IPS-NIHi11 (cell line): ENCODE data around the gene HPCA.
A peak's percentile ranks its signal among the peaks of the same experiment; 100 is the strongest.
"Not testable (repeated sequence)": the region's sequence is repeated elsewhere in the genome, so short reads cannot be mapped to it uniquely, and the experiment has no call there.

Experiments
- DNase-seq: peaks from one replicate; pipeline ENCODE4 v3.0.0; 2012; ENCODE audit warnings: mixed read lengths, low spot score

HPCA gene

DNA sequence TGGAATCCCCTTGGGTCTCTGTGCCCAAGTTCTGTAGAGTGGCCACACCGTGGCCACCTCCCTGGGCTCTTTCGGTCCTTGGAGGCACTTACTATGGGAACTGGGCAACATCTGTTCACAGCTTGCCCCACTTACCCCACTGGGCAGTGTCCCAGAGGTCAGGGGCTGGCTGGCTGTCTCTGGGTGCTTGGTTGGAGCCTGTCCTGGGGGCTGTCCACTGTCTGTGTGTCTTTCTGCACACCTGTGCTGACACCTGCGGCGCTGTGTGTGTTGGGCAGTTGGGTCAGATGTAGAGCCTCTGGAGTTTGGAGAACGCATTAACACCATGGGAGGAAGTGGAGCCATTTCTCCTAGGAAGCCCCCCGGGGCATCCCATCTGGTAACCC, 16.2 kb downstream of the HPCA start:
- no peak for DNase-seq

DNA sequence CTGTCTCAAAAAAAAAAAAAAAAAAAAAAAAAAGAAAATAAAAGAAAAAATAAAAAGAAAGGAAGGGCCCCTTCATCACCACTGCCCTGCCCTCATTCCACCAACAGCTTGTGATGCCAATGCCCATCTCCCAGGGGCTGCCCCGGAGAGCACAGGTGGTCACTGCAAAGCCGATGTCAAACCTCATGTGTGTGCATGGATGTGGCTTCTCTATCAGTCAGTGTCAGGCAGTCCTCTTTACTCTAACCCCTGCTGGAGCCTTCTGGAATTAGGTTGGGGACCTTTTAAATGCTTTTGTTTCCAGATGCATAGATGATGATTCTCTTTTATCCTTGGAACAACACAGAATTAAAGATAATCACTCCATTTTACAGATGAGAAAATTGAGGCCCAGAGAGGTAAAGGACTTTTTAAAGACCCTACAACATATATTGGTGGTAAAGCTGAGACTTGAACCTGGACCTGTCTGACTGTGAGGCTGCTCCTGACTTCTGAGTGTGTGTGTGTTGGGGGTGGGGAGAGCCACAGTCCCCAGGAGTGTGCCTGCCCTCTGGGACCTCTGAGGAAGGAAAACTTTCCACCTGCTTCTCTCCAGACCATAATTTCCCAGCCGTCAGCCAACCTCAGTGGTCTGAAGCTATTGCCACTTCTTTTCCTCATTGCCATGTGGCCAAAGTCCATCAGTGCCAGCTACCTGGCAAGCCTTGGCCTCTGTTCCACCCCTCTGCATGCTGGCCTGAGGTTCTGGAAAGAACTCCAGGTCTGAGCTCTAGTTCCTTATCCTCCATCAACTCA, 17.9 kb downstream of the HPCA start:
- no peak for DNase-seq

DNA sequence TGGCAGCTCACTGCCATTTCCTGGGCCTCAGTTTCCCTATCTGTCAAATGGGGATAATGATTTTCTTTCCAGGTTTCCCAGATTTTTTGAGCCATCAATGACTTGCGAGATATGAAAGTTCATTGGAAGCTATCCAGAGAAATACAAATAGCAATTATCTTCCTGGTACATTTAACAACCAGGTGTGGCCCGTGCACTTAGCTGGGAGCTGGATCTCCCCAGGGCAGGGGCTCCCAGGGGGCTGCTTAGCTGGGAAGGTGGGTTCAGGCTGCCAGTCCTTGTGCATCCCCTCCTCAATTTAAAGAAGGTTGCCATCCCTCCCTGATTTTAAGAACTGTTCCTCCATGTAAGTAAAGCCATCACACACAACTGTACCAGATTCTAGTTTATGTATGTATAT, 18.5 kb downstream of the HPCA start:
- DNase-seq, result no peak

DNA sequence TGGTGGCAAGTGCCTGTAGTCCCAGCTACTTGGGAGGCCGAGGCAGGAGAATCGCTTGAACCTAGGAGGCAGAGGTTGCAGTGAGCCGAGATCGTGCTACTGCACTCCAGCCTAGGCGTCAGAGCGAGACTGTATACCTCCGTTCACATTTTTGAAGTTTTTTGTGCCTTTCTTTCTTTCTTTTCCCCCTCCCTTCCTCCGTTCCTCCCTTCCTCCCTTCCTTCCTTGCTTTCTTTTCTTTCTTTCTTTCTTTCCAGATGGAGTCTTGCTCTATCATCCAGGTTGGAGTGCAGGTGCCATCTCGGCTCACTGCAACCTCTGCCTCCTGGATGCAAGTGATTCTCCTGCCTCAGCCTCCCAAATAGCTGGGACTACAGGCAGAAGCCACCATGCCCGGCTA, 19.3 kb downstream of the HPCA start:
- not testable (repeated sequence) for DNase-seq

DNA sequence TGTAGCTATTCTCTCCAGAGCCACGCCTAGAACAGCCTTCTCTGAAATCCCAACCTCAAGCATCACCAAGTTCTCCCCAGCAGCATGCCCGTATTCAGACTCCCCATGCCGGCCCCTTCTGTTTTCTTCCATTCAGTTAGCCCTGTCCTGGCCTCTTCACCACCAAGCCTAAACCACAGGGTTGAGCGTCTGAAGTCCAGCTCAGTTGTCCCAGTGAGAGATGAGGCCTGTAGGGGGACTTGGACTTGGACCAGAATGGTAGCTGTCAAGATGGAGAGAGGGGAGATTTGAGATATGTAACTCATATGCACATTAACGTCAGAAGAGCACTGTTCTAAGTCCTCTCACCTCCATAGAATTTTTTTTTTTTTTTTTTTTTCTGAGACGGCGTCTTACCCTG, 20.4 kb downstream of the HPCA start:
- DNase-seq, result no peak

DNA sequence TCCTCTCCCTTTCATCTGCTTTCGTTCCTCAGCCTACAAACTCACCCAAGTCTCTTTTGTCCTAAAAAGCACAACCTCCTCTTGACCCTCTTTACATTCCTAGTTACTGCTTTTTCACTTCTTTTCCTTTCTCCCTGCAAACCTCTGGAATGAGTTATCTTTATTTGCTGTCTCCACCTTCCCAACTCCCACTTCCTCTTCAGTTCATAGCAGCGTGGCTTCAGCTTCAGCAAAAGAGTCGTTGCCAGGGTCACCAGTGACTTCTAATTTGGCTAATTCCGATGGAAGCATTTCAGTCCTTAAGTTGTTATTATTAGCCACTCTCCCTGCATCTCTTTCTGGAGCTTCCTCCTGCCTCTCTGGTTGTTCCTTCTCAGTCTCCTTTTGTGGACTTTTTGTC, 21.1 kb downstream of the HPCA start:
- DNase-seq, result no peak

DNA sequence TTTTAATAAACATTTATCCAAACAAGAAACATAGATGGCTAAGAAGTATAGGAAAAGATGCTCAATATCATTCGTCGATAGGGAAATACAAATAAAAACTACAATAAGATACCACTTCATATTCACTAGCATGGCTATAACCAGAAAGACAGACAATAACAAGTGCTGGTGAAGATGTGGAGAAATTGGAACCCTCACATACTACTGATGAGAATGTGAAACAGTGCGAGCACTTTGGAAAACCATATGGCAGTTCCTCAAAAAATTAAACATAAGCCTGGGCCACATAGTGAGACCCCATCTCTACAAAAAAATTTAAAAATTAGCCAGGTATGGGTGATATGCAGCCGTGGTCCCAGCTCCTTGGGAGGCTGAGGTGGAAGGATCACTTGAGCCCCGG, 24.0 kb downstream of the HPCA start:
- no peak for DNase-seq

DNA sequence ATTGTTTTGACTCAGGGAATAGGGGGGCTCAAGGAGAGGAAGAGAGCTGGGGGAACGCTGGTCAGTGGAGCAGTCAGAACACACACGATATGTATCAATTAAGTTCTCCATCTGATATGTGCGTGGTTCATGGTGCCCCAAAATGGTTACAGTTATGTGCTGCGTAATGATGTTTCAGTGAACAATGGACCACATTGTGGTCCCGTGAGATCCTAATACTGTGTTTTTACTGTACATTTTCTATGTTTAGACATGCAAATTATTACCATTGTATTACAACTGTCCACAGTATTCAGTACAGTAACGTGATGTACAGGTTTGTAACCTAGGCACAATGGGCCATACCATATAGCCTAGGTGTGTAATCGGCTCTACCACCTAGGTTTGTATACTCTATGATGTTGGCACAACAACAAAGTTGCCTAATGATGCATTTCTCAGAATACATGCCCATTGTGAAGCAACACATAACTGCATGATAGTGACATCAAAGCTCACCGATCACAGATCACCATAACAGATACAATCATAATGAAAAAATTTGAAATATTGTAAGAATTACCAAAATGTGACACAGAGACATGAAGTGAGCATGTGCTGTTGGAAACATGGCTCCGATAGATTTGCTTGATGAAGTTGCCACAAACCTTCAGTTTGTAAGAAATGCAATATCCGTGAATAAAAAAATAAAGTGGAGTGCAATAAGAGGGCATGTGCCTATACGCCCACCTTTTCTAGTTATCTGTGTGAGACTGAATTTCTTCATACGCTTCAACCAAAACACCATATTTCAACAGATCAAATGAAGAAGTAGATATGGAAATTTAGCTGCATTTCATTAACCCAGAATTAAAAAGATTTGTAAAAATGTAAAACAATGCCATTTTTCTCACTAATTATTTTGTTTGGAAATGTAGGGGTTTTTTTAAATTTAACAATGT, 29.7 kb downstream of the HPCA start:
- no peak for DNase-seq

DNA sequence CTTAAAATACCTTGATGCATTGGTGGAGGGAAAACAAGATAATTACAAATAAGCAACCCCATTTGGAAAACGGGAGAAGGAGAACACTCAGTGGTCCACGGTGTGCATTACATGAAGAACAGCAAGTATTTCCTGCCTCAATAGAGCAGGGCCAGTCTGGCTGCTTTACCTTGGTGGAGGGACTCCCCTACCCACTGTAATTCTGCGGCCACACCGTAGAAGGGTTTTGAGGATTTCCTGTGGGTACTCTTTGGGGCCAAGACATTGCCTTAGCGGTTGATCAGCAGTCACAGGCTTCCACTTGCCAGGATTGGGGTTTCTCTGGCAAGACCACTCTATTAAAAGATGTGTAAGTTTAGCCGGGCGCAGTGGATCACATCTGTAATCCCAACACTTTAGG, 31.2 kb downstream of the HPCA start:
- no peak for DNase-seq

DNA sequence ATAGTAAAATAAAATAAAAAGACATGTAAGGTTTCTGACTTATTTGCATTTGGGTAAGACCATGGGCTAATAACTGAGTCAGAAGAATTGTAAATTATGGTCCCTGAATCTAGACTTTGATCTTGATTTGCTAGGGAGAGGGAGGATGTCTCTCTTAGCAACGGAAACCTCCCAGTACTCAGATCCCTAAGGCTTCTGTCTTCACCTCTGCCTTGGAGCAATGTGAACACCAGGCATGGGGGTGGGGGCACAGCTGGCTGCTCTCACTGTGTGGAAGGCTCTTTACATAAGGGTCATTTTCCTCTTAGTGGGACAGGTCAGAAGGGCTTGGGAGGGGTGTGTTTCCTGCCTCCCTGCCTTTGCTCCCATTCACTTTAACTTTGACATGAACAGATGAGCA, 31.9 kb downstream of the HPCA start:
- DNase-seq, result no peak

DNA sequence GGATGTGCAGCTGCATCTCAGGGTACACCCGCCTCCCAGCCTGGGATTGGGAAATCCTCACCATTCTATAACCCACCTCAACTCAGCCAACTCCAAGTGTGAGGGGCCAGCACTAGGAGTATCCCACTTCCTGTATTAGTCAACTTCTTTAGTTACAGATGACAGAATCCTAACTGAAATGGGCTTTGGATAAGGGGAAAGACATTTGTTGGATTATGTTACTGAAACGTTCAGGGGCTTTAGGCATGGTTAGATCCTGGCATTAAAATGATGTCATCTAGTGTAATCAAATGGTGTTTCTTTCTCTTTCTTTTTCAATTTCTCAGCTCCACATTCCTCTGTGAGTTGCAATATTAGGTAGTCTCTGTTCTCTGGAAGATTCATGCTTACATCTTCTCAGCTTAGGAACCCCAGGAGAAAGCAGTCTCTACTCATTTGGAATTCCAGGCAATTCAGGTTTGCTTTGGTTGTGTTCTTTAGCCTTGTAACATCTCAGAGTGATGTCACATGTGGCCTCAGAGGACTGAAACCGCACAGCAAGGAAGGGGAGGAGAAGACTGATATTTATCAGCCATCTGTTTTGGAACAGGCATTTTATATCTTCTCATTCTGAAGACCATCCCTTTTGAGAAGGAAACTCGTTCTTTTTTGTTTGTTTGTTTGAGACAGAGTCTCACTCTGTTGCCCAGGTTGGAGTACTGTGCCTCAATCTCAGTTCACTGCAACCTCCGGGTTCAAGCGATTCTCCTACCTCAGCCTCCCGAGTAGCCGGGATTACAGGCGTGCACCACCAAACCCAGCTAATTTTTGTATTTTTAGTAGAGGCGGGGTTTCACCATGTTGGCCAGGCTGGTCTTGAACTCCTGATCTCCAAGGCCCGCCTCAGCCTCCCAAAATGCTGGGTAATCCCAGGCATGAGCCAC, 33.8 kb downstream of the HPCA start:
- no peak for DNase-seq

DNA sequence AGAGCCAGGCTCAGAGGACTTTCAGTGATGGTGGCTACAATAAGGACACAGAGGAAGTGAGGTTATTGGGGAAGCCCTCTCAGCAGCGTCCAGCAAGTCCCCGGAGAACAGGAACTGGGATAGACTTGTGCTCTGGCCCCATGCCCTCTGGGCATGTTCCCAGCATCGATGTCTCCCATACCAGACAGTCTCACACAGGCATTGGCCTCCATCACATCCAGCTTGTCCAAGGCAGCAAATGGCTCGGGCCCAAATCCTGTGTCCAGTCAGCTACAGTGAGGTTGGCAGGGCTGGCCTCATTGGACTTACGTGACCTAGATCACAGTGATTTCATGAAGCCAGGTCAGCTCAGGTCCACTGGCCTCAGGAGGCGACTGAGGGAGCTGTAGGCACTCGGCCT, 34.5 kb downstream of the HPCA start:
- no peak for DNase-seq

DNA sequence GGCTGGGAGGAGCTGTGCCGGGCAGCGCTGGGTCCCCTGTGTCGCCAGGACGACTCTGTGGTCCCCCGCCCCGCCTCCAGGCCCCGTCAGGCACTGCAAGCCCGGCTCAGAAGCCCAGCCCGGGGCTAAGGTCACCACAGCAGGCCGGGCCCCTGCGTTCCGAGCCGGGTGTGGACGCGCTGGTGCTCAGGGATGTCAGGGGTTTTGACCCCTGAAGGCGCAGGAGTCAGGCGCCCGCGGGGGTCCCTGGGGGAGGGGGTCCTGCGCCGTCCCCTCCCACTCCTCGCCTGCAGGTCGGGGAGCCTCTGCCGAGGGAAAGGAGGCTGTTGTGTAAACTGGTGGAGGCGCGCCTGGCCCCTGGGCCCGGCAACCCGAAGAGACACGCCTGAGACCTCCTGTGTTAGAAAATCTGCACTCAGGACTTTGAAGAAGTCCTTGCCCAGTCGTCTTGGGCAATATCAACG, 38.6 kb downstream of the HPCA start:
- peak; percentile 75 for DNase-seq

DNA sequence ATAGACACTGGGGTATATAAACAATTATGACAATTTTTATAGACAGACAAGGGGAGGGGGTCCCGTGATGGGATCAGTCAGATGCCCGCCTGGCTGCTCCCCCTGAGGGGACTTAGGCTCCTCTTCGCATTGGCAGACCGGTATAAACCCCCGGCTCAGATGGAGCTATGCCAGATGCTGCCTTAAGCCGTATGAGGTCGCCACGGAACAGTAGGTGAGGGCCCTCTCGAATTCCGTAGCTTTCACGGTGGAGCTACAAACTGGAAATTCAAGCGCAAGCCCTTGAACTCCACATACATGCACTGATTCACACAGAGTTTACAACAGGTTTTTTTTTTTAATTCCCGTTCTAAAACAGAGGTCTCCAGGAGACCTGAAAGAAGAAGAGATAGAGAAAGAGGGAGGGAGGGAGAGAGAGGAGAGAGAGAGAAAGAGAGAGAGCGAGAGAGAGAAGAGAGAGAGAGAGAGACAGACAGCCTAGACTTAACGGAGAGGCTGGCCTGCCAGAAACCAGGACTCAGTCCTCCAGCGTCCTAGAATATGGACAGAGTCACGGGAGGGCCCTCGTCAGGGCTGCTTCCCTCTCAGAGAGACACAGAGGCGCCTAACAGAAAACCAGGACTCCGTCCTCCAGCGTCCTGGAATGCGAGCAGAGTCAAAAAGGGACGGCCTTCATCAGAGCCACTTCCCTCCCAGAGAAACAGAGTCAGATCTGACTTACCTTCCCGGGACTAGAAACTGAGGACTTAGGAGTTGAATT, 39.3 kb downstream of the HPCA start:
- peak; percentile 58 for DNase-seq

DNA sequence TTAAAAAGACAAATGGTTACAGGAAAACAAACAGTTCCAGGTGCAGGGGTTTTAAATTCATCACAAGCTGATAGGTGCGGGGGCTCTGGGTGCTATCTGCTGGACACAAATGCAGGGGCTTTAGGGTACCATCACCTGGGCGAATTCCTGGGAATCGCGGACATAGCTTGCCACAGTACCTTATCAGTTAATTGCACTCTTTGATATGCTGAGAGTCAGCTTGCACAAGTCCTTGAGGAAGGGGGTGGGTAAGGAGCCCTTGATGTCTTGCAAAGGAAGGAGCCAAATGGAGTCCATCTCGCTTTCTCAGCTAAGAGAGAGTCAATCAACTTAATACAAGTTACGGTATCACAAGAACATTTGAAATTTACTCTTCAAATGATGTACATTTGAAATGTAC, 40.3 kb downstream of the HPCA start:
- no peak for DNase-seq

DNA sequence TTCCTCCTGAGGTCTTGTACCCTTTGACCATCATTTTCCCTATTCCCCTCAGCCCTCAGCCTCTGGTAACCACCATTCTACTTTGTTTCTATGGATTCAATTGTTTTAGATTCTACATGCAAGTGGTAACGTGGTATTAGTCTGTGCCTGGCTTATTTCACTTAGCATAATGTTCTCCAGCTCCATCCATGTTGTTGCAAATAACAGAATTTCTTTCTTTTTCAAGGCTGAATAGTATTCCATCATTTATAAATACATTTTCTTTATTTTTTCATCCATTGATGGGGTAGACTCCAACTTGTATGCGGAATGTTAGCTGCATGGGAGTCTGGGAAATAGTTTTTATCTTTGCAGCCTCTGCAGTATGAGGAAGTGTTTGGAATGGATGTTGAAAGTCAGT, 41.1 kb downstream of the HPCA start:
- no peak for DNase-seq

DNA sequence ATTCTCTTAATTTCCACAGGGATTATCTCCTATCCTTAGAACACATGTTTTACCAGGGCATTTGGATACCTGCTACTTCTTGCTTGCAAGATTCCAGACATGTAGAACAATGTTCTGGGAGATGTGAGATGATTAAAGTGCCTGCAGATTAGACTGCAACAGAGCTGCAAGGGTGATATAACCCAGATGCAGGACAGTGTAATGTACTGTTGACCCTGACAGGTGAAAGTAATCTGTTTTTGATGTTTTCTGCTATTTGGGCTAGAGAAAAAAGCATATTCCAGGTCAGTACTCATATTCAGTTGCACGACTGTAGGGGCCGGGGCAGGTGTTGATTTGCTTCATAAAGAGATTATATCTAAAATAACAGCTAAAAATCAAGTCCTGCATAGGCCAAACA, 42.0 kb downstream of the HPCA start:
- no peak for DNase-seq

DNA sequence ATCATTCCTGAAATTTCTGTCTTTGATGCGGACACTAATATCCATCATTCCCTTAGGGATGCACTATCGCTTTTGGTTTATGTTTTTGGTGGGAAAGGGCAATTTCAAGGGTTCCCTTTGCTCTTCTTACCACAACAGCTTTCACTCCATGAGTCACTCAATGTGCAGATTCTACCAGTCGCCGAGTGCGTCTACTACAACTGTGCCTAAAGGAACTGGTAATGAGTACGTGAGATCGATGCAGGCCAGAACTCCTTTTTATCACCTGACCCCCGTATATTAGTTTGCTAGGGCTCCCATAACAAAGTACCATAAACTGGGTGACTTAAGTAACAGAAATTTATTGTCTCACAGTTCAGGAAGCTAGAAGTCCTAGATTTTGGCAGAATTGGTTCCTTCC, 42.4 kb downstream of the HPCA start:
- no peak for DNase-seq

DNA sequence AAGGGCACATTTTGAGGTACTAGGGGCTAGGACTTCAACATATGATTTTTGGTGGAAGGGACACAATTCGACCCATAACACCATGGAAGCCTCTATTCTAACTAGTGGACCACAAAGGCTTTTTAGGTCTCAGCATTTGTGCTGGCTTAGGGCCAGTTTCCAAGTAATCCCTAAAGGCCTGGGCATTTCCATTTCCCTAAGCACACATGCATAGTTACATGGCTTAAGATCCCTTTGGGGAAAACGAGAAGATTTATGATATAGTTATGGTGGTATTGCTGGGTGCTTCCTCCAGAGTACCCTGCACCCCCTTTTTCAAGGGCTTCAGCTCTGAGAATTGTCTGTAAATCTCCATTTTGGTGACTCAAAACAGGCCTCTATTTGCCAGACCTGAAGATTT, 43.1 kb downstream of the HPCA start:
- DNase-seq, result no peak

DNA sequence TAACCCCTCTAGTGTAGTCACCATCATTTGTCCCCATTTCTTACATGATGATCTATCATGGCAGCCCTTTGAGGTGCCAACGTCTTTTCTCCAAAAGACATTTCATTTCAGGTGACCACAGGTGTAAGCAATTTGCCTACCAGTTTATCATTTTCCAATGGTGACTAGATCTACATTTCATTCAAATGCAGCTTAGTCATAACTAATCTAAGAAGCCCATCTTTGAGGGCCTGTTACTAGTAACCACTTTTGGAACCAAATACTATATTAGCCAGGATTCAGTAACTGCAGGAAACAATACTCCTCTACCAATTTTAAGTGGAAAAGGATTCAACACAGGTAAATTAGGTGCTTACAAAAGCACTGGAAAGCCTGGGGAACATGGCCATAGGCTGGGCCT, 45.5 kb downstream of the HPCA start:
- no peak for DNase-seq

DNA sequence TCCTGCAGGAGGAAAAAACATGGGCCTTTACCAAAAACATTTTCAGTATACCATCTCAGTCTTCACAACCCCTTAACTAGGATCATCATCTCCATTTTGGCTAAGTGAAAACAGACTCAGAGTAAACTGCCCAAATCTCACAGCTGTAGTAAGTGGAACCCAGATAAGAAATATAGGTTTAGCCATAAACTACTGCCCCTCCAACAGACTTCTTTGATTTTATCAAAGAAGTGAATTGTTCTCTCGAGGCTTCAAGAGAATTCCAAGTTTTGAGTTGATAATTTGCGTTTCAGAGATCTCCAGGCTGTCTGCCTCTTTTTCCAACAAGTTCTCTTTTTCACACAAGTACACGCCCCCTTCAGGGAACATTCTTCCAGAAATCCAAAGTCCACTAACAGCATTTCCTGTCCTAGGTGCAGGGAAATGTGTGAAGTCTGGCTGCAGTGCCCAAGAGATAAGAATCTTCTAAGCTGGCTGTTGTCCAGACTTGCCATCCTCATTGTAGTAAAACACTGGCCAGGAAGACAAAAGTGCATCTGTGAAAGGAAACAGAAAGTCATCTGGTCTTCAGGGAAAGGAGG, 47.5 kb downstream of the HPCA start:
- DNase-seq, result no peak
